GM10266 (cell line): ENCODE results near the gene IL17RD.

Source experiments
- DNase-seq: peaks from one replicate; pipeline ENCODE4 v3.0.0; 2012; ENCODE audit errors: extremely low spot score
- TF ChIP-seq, protein P1 (sequence below): IDR thresholded peaks from 2 replicates; pipeline ENCODE4 v1.5.1; 2012; ENCODE audit warnings: mild to moderate bottlenecking, low read depth; ENCODE audit not compliant: control insufficient read depth, insufficient read depth; ENCODE audit errors: missing control alignments

Gene IL17RD

DNA sequence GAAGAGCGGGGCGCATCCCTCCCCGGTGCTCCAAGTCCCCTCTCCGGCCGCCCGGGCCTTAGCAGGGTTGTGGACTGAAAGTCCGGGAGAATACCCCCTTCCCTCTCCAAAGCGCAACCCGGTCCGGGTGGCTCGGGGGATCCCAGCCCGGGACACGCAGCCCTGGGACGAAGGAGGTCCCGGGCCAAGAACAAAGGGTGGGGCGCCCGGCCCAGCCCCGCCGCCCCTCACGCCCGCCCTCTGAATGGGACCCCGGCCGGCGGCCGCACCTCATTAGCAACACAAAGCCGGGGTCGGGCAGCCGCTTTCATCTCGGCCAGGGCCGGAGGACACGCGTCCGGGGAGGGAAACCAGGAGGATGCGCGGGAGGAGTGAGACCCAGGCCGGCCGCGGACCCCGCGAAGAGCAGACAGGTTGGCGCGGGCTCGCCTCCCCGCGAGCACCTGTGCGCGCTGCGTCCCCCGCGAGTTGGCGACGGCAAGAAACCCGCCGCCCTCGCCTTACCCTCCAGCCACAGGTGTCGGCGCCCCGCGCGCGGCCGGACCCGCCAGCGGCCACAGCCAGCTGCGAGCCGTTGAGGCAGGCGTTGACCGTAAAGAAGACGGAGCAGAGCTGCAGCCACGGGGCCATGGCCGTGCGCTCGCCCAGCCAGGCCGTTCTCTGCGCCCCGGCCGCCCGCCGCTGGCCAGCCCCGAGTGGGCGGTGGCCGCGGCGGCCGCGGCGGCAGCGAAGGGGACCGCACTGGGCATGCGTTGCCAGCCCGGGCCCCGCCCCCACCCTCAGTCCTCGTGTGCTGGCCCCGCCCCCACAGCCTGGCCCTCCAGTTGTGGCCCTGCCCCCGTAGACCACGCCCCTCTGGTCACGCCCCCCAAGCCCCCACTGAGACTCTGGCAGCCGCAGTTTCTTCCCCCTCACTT is at the start of gene IL17RD:
Gene IL17RD, minus strand, starts transcription at position 697 of the 917 bp plus-strand sequence. Its CDS starts 67 bp downstream, at position 630.
- DNase-seq, result peak; percentile 91
- TF ChIP-seq, protein P1, sequence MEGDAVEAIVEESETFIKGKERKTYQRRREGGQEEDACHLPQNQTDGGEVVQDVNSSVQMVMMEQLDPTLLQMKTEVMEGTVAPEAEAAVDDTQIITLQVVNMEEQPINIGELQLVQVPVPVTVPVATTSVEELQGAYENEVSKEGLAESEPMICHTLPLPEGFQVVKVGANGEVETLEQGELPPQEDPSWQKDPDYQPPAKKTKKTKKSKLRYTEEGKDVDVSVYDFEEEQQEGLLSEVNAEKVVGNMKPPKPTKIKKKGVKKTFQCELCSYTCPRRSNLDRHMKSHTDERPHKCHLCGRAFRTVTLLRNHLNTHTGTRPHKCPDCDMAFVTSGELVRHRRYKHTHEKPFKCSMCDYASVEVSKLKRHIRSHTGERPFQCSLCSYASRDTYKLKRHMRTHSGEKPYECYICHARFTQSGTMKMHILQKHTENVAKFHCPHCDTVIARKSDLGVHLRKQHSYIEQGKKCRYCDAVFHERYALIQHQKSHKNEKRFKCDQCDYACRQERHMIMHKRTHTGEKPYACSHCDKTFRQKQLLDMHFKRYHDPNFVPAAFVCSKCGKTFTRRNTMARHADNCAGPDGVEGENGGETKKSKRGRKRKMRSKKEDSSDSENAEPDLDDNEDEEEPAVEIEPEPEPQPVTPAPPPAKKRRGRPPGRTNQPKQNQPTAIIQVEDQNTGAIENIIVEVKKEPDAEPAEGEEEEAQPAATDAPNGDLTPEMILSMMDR, result no peak

DNA sequence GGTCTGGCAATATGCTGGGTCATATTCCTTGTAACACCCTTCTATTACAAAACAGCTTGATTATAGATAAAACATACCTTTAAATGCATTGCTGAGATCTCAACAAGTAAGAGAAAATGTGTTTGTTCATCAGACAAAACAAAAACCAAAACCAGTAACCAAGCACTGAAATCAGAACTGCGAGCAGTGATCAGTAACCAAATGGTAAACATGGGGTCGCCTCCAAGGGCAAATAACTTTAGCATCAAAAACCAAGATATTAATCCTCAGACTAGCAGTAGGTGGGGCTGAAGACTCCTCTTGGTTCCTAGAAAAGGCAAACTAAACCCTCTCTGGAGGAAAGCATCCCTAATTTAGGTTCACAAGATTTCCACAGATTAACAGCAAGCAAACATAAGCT is 41.3 kb upstream of the IL17RD start:
- no peak for DNase-seq

DNA sequence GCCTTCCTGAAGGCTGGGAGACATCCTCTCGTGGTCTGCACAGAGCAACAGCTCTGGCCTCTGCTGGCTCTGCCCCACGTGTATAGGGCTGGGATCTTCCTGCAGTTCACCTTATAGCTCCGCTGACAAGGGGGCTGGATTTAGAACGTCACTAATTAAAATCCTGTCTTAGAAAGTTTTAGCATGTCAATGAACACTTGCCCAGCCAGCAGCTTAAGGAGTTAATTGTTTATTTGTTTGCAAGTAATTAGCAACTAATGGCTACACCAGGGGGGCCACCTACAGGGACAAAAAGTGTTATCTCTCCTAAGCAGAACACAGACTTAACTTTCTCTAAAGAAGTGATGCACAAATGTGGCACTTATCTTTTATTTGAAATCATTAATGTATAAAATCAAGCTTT is 34.7 kb upstream of the IL17RD start, which contains the start of gene HESX1:
Gene HESX1, minus strand, starts transcription at position 84 of the 403 bp plus-strand sequence. Its CDS starts 60 bp downstream, at position 24.
- DNase-seq, result no peak
- TF ChIP-seq, protein P1, result no peak

More for the DNA sequence above, 41.3 kb upstream of the IL17RD start:
- TF ChIP-seq, protein P1, result no peak

DNA sequence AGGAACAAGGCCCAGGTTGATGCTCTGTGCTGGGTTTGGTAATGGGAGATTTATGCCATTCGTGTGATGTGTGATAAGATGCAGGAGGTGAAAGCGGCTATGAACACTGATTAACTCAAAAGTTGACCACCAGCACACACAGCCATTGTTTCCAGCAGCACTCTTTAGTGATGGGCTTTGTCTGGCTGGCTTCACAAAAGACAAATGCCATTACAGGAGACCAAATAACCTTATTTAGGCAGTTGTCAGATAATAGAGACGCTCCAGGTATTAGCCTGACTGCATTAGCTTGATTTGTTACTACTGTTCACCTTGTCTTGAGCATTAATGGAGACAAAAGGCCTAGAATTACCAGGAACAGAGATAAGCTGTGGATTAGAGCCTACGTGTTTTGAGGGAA is 29.5 kb upstream of the IL17RD start:
- DNase-seq, result no peak
- TF ChIP-seq, protein P1, result no peak

DNA sequence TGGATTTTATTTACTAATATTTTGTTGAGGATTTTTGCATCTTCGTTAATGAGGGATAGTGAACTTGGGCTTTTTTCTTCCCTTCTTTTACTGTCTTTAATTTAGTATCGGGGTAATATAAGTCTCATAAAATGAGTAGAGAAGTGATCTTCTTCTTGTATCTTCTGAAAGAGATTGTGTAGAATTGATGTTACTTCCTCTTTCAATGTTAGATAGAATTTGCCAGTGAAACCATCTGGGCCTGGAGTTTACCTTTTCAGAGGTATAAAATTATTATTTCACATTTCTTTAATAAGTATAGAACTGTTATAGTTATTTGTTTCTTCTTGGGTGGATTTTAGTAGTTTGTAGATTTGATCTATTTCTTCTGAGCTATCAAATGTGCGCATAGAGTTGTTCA is 26.9 kb upstream of the IL17RD start:
- no peak for DNase-seq

DNA sequence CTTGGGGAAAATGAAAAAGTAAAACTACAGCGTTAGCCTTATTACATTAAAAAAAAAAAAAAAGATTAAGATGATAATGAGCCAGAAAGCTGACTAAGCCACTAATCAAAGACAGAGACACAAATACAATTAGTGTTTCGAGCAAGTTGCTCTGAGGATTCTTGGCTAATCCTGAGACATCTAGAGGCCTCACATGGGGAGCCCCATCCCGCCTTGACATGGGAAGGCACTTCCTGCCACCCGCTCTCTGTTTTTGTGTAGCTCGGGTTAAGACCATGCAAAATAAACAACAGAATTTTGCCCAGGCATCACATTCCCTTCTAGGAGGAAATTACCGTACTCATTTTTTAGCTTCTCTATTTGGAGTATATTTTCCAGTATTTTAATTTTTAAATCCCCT is 19.4 kb upstream of the IL17RD start:
- TF ChIP-seq, protein P1, result no peak
- no peak for DNase-seq

More for the DNA sequence above, 26.9 kb upstream of the IL17RD start:
- TF ChIP-seq, protein P1, result no peak
